Left cardiac atrium (tissue), 4 donors: Measurements from ENCODE around the gene NONO. TPM values are rescaled to one million over a fixed set of nuclear protein-coding genes. Genes with fewer than 3 reads are reported as not detected.
"Not testable (repeated sequence)": the region's sequence is repeated elsewhere in the genome, so short reads cannot be mapped to it uniquely, and the experiment has no call there.

Source experiments
- ATAC-seq, 2 donors: fragments of 200-7000 bp; cut with Tn5 transposase; one replicate each; pipeline ENCODE4 v1.9.1; 2020; ENCODE audit warnings: mild to moderate bottlenecking in 2 of 2, moderate library complexity in 2 of 2
- DNase-seq: peaks from one replicate; pipeline ENCODE4 v3.0.0-alpha.2; 2020
- intact Hi-C, 2 donors: fragments of 100-400 bp; cut with DNase I; formaldehyde crosslinking; loops; one replicate each; pipeline versions ENCODE4 v1.14.1 to v1.15.1; 2022 to 2023
- total RNA-seq, 2 donors: library from RNA; stranded (reverse); fragmentation: NEBNext Ultra II Directional; extraction: Animal tissue kit (Norgen Biotek cat#: 25700); gene quantifications; one replicate each; pipeline ENCODE4 v1.2.1, GENCODE V29; 2021
- donor health status: DM: no; HTN: yes; CAD: no.
- donor health status: DM: no; HTN: yes; CAD: no; lungs with severe emphysema.
- donor health status: DM: yes; HTN: yes; CAD: no.
- donor health status: Dilated cardiomyopathy.

Gene NONO
- total RNA-seq, 2 donors from 2014 or later, result 99.7 to 130 TPM

GRCh38 chrX:71349151-71349665 is 65.8 kb downstream of the NONO start:
- DNase-seq, intact Hi-C loops, ATAC-seq: not testable (repeated sequence)

- not testable (repeated sequence) for ATAC-seq
Measured at GRCh38 chrX:71349867-71350266, 66.4 kb downstream of the NONO start.

More at GRCh38 chrX:71349867-71350266, 66.4 kb downstream of the NONO start:
- DNase-seq, intact Hi-C loops: not testable (repeated sequence)

Other genes starting within 250 kb of the NONO start
- gene SNX12, start 215.3 kb upstream of the NONO start, total RNA-seq, result 10 to 100 TPM; 48.9 to 57.3 TPM
- gene FOXO4, start 187.8 kb upstream of the NONO start, total RNA-seq, result 10 to 100 TPM; 28.5 to 30.9 TPM
- gene CXorf65, start 176.9 kb upstream of the NONO start, total RNA-seq, result not detected
- 1 to 10 TPM; 1.8 to 2.6 TPM for gene IL2RG, start 172.1 kb upstream of the NONO start, total RNA-seq
- gene MED12, start 165.0 kb upstream of the NONO start, total RNA-seq, result 10 to 100 TPM; 21.1 to 23.8 TPM
- gene NLGN3, start 138.8 kb upstream of the NONO start, total RNA-seq, result under 1 TPM; 0.52 to 0.97 TPM
- not detected for gene GJB1, start 60.4 kb upstream of the NONO start, total RNA-seq
- 10 to 100 TPM; 11.9 to 13.6 TPM for gene ZMYM3, start 29.5 kb upstream of the NONO start, total RNA-seq
- gene ITGB1BP2, start 18.1 kb downstream of the NONO start, total RNA-seq, result 100 to 1,000 TPM in 1 of 2 donors, 10 to 100 TPM in 1; 90.5 to 115 TPM
- gene TAF1, start 82.7 kb downstream of the NONO start, total RNA-seq, result 10 to 100 TPM; 17.8 to 23.0 TPM
- 10 to 100 TPM; 64.7 to 68.8 TPM for gene OGT, start 249.5 kb downstream of the NONO start, total RNA-seq